PC-3 (cell line): ENCODE results near the gene PLCB2. TPM values are rescaled to one million over a fixed set of nuclear protein-coding genes. Genes with fewer than 3 reads are reported as not detected.
A peak's percentile ranks its signal among the peaks of the same experiment; 100 is the strongest.

Experiments
- ATAC-seq: fragments of 200-7000 bp; cut with Tn5 transposase; 2 replicates; pipeline ENCODE4 v1.9.1; 2020; ENCODE audit warnings: mild to moderate bottlenecking, moderate library complexity
- BruUV-seq: library from RNA; stranded (reverse); fragments of 400-500 nt; replicated peaks from 2 replicates; lab custom pipeline; 2021; lab: Mats Ljungman, UMichigan
- CTCF ChIA-PET: fragments of 300-600 bp; sonication (Branson Sonifier 250); formaldehyde crosslinking; loops from one replicate; lab custom pipeline; 2022; ENCODE audit warnings: antibody characterized with exemption; lab: Charles Lee
- POLR2A ChIA-PET: fragments of 300-600 bp; sonication (Branson Sonifier 250); formaldehyde crosslinking; loops from one replicate; lab custom pipeline; 2022; ENCODE audit warnings: antibody characterized with exemption; ENCODE audit not compliant: unreplicated experiment; lab: Charles Lee
- DNase-seq: peaks from one replicate; pipeline ENCODE4 v3.0.0-alpha.2; 2015
- H2AFZ ChIP-seq: fragments of 300-600 bp; sonication (generic); 2 replicates; pipeline ENCODE4 v1.6.0; 2016; ENCODE audit warnings: antibody characterized with exemption, low read length
- H3F3A ChIP-seq: fragments of 300-600 bp; sonication (generic); one replicate; pipeline ENCODE4 v1.6.0; 2017; ENCODE audit warnings: antibody characterized with exemption, low read length, control low read depth, mild to moderate bottlenecking; ENCODE audit not compliant: unreplicated experiment
- H3K27ac ChIP-seq: fragments of 300-600 bp; sonication (generic); 2 replicates; pipeline ENCODE4 v1.5.1; 2016; ENCODE audit warnings: mild to moderate bottlenecking, low read length
- H3K27me3 ChIP-seq: fragments of 300-600 bp; sonication (generic); 2 replicates; pipeline ENCODE4 v1.6.1; 2016; ENCODE audit warnings: low read length, mixed read lengths
- H3K36me3 ChIP-seq: fragments of 300-600 bp; sonication (generic); 2 replicates; pipeline ENCODE4 v1.6.1; 2016; ENCODE audit warnings: low read depth, mixed run types, low read length, mixed read lengths
- H3K4me1 ChIP-seq: fragments of 300-600 bp; sonication (generic); 2 replicates; pipeline ENCODE4 v1.5.1; 2016; ENCODE audit warnings: low read length; ENCODE audit not compliant: insufficient read depth
- H3K4me2 ChIP-seq: fragments of 300-600 bp; sonication (generic); 2 replicates; pipeline ENCODE4 v1.6.0; 2016; ENCODE audit warnings: low read length
- H3K4me3 ChIP-seq: fragments of 300-600 bp; sonication (generic); 2 replicates; pipeline ENCODE4 v1.5.1; 2016; ENCODE audit warnings: mild to moderate bottlenecking, low read length, mixed read lengths
- H3K79me2 ChIP-seq: fragments of 300-600 bp; sonication (generic); 2 replicates; pipeline ENCODE4 v1.6.1; 2017; ENCODE audit warnings: low read length, mixed read lengths
- H3K9ac ChIP-seq: fragments of 300-600 bp; sonication (generic); 2 replicates; pipeline ENCODE4 v1.6.0; 2016; ENCODE audit warnings: mild to moderate bottlenecking, low read length
- H3K9me2 ChIP-seq: fragments of 300-600 bp; sonication (generic); replicated peaks from 2 replicates; pipeline ENCODE4 v1.6.1; 2016; ENCODE audit warnings: mixed run types, low read length, mixed read lengths
- H3K9me3 ChIP-seq: fragments of 300-600 bp; sonication (generic); 2 replicates; pipeline ENCODE4 v1.6.1; 2016; ENCODE audit warnings: low read length, mixed read lengths
- H4K20me1 ChIP-seq: fragments of 300-600 bp; sonication (generic); 2 replicates; pipeline ENCODE4 v1.6.1; 2016; ENCODE audit warnings: low read length, mixed read lengths
- CTCF ChIP-seq: fragments of 300-600 bp; sonication (generic); conservative IDR thresholded peaks from 2 replicates; pipeline ENCODE4 v1.5.1; 2017; ENCODE audit warnings: antibody characterized with exemption, low read depth, mild to moderate bottlenecking, low read length
- EZH2 ChIP-seq: fragments of 300-600 bp; sonication (generic); IDR thresholded peaks from one replicate; pipeline ENCODE4 v1.6.1; 2017; ENCODE audit warnings: antibody characterized with exemption, mild to moderate bottlenecking, low read length; ENCODE audit not compliant: unreplicated experiment
- EZH2phosphoT487 ChIP-seq: fragments of 300-600 bp; sonication (generic); IDR thresholded peaks from 2 replicates; pipeline ENCODE4 v1.6.1; 2018; ENCODE audit warnings: mild to moderate bottlenecking, antibody characterized with exemption, low read length, borderline replicate concordance
- intact Hi-C: fragments of 100-400 bp; cut with micrococcal nuclease; formaldehyde crosslinking; loops from 2 replicates; pipeline ENCODE4 v1.9.0; 2023
- total RNA-seq: library from RNA; depleted of rRNA; stranded (reverse); fragments of >200 nt; gene quantifications from 2 replicates; pipeline ENCODE4 v1.2.3, GENCODE V29; 2014

PLCB2 gene
- total RNA-seq, 1 experiment from 2014 or later = 3.2 TPM

GRCh38 chr15:40323239-40323952, 15.7 kb upstream of the PLCB2 start, which contains the start of gene INAFM2:
TSS of gene INAFM2 (plus strand) at chr15:40323692. CDS start at chr15:40324056, 364 bp downstream.
- DNase-seq = peak; percentile 93
- Histone ChIP-seq H2AFZ (peak within 1 kb of the TSS; percentile 73), H3K27me3 (no peaks in the 10 kb centered on the region), H3K9ac (peak within 1 kb of the TSS; percentile 67), H3K27ac (no peak within 1 kb of the TSS), H3F3A (no peaks in the 10 kb centered on the region), H3K4me2 (peak within 1 kb of the TSS; percentile 81), H3K36me3 (no peaks in the 10 kb centered on the region), H3K4me3 (peak within 1 kb of the TSS; percentile 84), H4K20me1 (peaks cover 12% of the 10 kb centered on the region; the same call in 1 of the 2 replicates), H3K9me3 (no peaks in the 10 kb centered on the region), H3K79me2 (peaks cover 23% of the 10 kb centered on the region), H3K9me2 (no peaks in the 10 kb centered on the region), H3K4me1 (peaks cover 14% of the 10 kb centered on the region)
- TF ChIP-seq EZH2phosphoT487 = no peak
- TF ChIP-seq CTCF = peak; percentile 50; the same call in 1 of the 2 replicates
- TF ChIP-seq EZH2 = no peak
- POLR2A ChIA-PET = interaction anchor here (0.6 kb wide), 1 partner anchor 20 kb away, joined by 3 read pairs; no protein-coding TSS in a partner anchor
- CTCF ChIA-PET = interaction anchor here (0.6 to 1.4 kb wide), 6 partner anchors 15 to 98 kb away, joined by 3 to 7 read pairs (median 4); partner anchors contain the start of gene CCDC9B
- ATAC-seq = peak; percentile 79
- intact Hi-C loops = no loop called here
- no TSS peak for BruUV-seq

GRCh38 chr15:40322531-40323238, 14.9 kb upstream of the PLCB2 start:
- peaks cover 12% of the 10 kb centered on the region; the same call in 1 of the 2 replicates for H4K20me1 ChIP-seq
- H3K36me3 ChIP-seq = no peaks in the 10 kb centered on the region
- H3K9me3 ChIP-seq = no peaks in the 10 kb centered on the region
- H3K4me1 ChIP-seq = peaks cover 14% of the 10 kb centered on the region
- intact Hi-C loops = no loop called here
- no peaks in the 10 kb centered on the region for H3K9me2 ChIP-seq
- peak overlapping the region; percentile 73 for H2AFZ ChIP-seq
- BruUV-seq = no TSS peak
- CTCF ChIA-PET = interaction anchor here (0.6 to 1.4 kb wide), 6 partner anchors 16 to 99 kb away, joined by 3 to 7 read pairs (median 4); partner anchors contain the start of gene CCDC9B
- H3F3A ChIP-seq = no peaks in the 10 kb centered on the region
- ATAC-seq (no peak), DNase-seq (no peak)
- peaks cover 23% of the 10 kb centered on the region for H3K79me2 ChIP-seq
- TF ChIP-seq EZH2 (no peak), CTCF (no peak), EZH2phosphoT487 (no peak)
- POLR2A ChIA-PET = interaction anchor here (0.6 kb wide), 1 partner anchor 19 kb away, joined by 3 read pairs; no protein-coding TSS in a partner anchor
- no peaks in the 10 kb centered on the region for H3K27me3 ChIP-seq
- H3K4me3 ChIP-seq = peak overlapping the region; percentile 63
- H3K9ac ChIP-seq = no peak overlapping the region
- H3K4me2 ChIP-seq = peak overlapping the region; percentile 79
- no peak overlapping the region for H3K27ac ChIP-seq
